Tibial nerve (tissue), 3 donors: Measurements from ENCODE around the gene CKAP2L.

Experiments used
- POLR2A ChIP-seq, 2 donors: fragments of 450-650 bp; IDR thresholded peaks; one replicate each; pipeline ENCODE4 v1.6.1; 2017; ENCODE audit warnings: antibody characterized with exemption in 2 of 2, mild to moderate bottlenecking in 2 of 2, moderate library complexity in 2 of 2
- TF ChIP-seq, protein P1 (sequence below), 5 experiments: fragments of 200-600 bp in 3 of 5; fragments of 450-650 bp in 2 of 5; sonication (generic) in 3 of 5; IDR thresholded peaks; one replicate each; pipeline ENCODE4 v1.5.1; 2016 to 2019; ENCODE audit warnings: antibody characterized with exemption in 5 of 5, mild to moderate bottlenecking in 3 of 5, moderate library complexity in 2 of 5

DNA sequence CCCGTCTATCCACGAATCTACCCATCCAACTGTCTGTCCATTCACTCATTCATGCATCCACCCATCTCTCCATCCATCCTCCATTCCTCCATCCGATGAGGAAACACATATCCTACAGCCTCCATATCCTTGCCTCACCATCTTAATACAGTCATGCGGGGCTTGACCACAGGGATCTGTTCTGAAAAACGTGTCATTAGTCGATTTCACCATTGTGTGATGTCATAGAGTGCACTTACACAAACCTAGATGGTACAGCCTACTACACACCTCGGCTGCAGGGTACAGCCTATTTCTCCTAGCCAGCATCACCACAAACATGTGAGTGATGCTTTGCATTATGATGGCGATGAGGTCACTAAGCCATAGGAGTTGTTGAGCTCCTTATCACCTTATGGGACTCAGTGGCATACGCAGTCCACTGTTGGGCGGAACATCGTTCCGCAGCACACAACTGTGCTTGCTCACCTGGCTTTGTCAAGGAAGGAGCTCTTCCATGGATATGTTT lies 45.5 kb downstream of the CKAP2L start:
- TF ChIP-seq POLR2A (IDR thresholded peaks at IDR 0.05) = no peak
- TF ChIP-seq, protein P1, sequence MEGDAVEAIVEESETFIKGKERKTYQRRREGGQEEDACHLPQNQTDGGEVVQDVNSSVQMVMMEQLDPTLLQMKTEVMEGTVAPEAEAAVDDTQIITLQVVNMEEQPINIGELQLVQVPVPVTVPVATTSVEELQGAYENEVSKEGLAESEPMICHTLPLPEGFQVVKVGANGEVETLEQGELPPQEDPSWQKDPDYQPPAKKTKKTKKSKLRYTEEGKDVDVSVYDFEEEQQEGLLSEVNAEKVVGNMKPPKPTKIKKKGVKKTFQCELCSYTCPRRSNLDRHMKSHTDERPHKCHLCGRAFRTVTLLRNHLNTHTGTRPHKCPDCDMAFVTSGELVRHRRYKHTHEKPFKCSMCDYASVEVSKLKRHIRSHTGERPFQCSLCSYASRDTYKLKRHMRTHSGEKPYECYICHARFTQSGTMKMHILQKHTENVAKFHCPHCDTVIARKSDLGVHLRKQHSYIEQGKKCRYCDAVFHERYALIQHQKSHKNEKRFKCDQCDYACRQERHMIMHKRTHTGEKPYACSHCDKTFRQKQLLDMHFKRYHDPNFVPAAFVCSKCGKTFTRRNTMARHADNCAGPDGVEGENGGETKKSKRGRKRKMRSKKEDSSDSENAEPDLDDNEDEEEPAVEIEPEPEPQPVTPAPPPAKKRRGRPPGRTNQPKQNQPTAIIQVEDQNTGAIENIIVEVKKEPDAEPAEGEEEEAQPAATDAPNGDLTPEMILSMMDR (IDR thresholded peaks at IDR 0.05) = no peak
